Common myeloid progenitor, CD34-positive (primary cell): ENCODE data around the gene GTF3C4.
"Not testable (repeated sequence)": the region's sequence is repeated elsewhere in the genome, so short reads cannot be mapped to it uniquely, and the experiment has no call there.

Experiments used
- CTCF ChIA-PET: fragments of 350-600 bp; sonication (Branson Sonifier 250); formaldehyde crosslinking; loops from one replicate; lab custom pipeline; 2021; ENCODE audit warnings: antibody characterized with exemption; lab: Charles Lee
- POLR2A ChIA-PET: fragments of 350-600 bp; sonication (Branson Sonifier 250); formaldehyde crosslinking; loops from one replicate; lab custom pipeline; 2021; ENCODE audit warnings: antibody characterized with exemption; lab: Charles Lee
- DNase-seq, 3 donors: peaks; one replicate each; pipeline versions ENCODE4 v3.0.0 to v3.0.0-alpha.2; 2013
- H3K27ac ChIP-seq, 2 experiments: 1 replicate in 1 of 2; 2 replicates in 1 of 2; pipeline ENCODE4 v1.7.0; 2013; ENCODE audit warnings: inconsistent platforms in 2 of 2, low read length in 2 of 2, mild to moderate bottlenecking in 2 of 2, low read depth in 1 of 2, moderate library complexity in 1 of 2; ENCODE audit not compliant: severe bottlenecking in 2 of 2, insufficient read depth in 1 of 2, poor library complexity in 1 of 2
- H3K27me3 ChIP-seq, 5 experiments: replicated peaks in 2 of 5; 1 replicate in 3 of 5; 2 replicates in 2 of 5; pipeline versions ENCODE4 v1.6.1 to v1.7.0; 2013; ENCODE audit warnings: low read length in 4 of 5, mild to moderate bottlenecking in 2 of 5, moderate library complexity in 2 of 5, inconsistent platforms in 1 of 5; ENCODE audit not compliant: insufficient read depth in 5 of 5, control insufficient read depth in 4 of 5
- H3K36me3 ChIP-seq, 4 experiments: 1 replicate in 2 of 4; 2 replicates in 2 of 4; pipeline versions ENCODE4 v1.6.1 to v1.7.0; 2013; ENCODE audit warnings: low read length in 3 of 4, control low read depth in 1 of 4, mild to moderate bottlenecking in 1 of 4; ENCODE audit not compliant: control insufficient read depth in 4 of 4, insufficient read depth in 4 of 4
- H3K4me1 ChIP-seq, 4 experiments: 1 replicate in 3 of 4; 2 replicates in 1 of 4; pipeline versions ENCODE4 v1.6.1 to v1.7.1; 2013; ENCODE audit warnings: low read length in 3 of 4, mild to moderate bottlenecking in 3 of 4, control low read depth in 1 of 4, inconsistent platforms in 1 of 4, moderate library complexity in 1 of 4; ENCODE audit not compliant: control insufficient read depth in 4 of 4, insufficient read depth in 4 of 4; ENCODE audit errors: control extremely low read depth in 1 of 4
- H3K4me3 ChIP-seq, 7 experiments: 1 replicate in 4 of 7; 2 replicates in 3 of 7; pipeline versions ENCODE4 v1.5.1 to v1.7.0; 2013; ENCODE audit warnings: mild to moderate bottlenecking in 7 of 7, low read length in 6 of 7, moderate library complexity in 6 of 7, inconsistent platforms in 2 of 7, low read depth in 2 of 7, control low read depth in 1 of 7; ENCODE audit not compliant: insufficient read depth in 4 of 7, control insufficient read depth in 1 of 7; ENCODE audit errors: extremely low read depth in 1 of 7
- H3K9me3 ChIP-seq, 5 experiments: 1 replicate in 4 of 5; 2 replicates in 1 of 5; pipeline versions ENCODE4 v1.6.1 to v1.7.1; 2013; ENCODE audit warnings: low read length in 4 of 5, mild to moderate bottlenecking in 2 of 5, inconsistent platforms in 1 of 5, low read depth in 1 of 5, moderate library complexity in 1 of 5; ENCODE audit not compliant: control insufficient read depth in 4 of 5, insufficient read depth in 2 of 5; ENCODE audit errors: control extremely low read depth in 1 of 5
- WGBS: methylation state at CpG from one replicate; pipeline ENCODE4 v1.1.5; 2013; ENCODE audit not compliant: insufficient coverage; 5-methylcytosine and 5-hydroxymethylcytosine counted together

Gene GTF3C4

GRCh38 chr9:132708769-132709430 is 38.6 kb downstream of the GTF3C4 start:
- ChIA-PET POLR2A (interaction anchor here (0.6 kb wide), 1 partner anchor 71 kb away, joined by 3 read pairs; no protein-coding TSS in a partner anchor), CTCF (interaction anchor here (0.9 kb wide), 1 partner anchor 10 kb away, joined by 3 read pairs; no protein-coding TSS in a partner anchor)
- Histone ChIP-seq H3K27ac (no peak overlapping the region), H3K27me3 (peaks cover 0 to 2% (median 0%) of the 10 kb centered on the region in 5 experiments), H3K9me3 (no peaks in the 10 kb centered on the region), H3K4me1 (no peaks in the 10 kb centered on the region), H3K36me3 (no peaks in the 10 kb centered on the region), H3K4me3 (no peak overlapping the region)
- DNase-seq: no peak
- WGBS: 94% methylated on average over 23 of the region's 23 CpGs

DNA sequence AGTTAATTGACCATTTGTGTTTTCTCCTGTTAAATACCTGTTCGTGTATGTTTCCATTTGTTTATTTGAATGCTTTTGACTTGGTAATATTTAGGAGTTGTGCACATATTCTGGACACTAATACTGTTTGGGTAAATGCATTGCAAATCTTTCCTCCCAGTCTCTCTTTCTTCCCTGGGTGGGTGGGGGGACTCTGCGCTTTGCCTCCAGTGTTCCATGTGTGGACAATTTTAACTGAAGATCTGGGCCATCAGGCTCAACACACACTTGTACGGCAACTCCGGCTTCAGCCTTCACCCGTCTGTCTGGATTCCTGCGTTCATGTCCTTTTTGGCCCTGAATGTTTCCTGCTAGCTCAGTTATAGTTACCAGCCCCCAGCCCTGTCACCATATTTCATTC is 40.1 kb downstream of the GTF3C4 start:
- Histone ChIP-seq H3K9me3 (no peaks in the 10 kb centered on the region), H3K36me3 (no peaks in the 10 kb centered on the region), H3K4me1 (no peaks in the 10 kb centered on the region), H3K4me3 (no peak overlapping the region), H3K27me3 (peaks cover 0 to 2% (median 0%) of the 10 kb centered on the region in 5 experiments), H3K27ac (no peak overlapping the region)
- POLR2A ChIA-PET: no interaction called here
- WGBS: 96% methylated on average over 4 of the region's 6 CpGs
- no peak for DNase-seq
- CTCF ChIA-PET: no interaction called here

DNA sequence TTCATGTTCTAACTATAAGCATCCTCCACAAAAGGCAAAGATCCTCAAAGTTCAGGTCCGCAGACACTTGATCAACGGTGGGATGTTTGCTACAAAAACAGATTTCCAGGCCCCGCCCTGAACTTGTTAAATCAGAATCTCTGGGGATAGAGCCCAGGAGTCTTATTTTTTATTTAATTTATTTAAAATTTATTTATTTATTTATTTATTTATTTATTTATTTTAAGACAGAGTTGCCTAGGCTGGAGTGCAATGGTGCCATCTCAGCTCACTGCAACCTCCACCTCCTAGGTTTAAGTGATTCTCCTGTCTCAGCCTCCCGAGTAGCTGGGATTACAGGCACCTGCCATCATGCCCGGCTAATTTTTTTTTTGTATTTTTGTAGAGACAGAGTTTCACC is 40.9 kb downstream of the GTF3C4 start:
- POLR2A ChIA-PET, H3K4me1 ChIP-seq, H3K4me3 ChIP-seq, CTCF ChIA-PET, H3K27ac ChIP-seq, H3K36me3 ChIP-seq, DNase-seq, H3K27me3 ChIP-seq, H3K9me3 ChIP-seq: not testable (repeated sequence)
- WGBS: 100% methylated on average over 2 of the region's 5 CpGs

GRCh38 chr9:132711846-132712245 is 41.6 kb downstream of the GTF3C4 start:
- 94% methylated on average over 3 of the region's 3 CpGs for WGBS
- H3K9me3 ChIP-seq: no peaks in the 10 kb centered on the region
- no peak for DNase-seq
- no peak overlapping the region for H3K27ac ChIP-seq
- no peaks in the 10 kb centered on the region for H3K36me3 ChIP-seq
- H3K4me3 ChIP-seq: no peak overlapping the region
- CTCF ChIA-PET: interaction anchor here (0.7 kb wide), 1 partner anchor 148 kb away, joined by 4 read pairs; no protein-coding TSS in a partner anchor
- POLR2A ChIA-PET: no interaction called here
- H3K4me1 ChIP-seq: no peaks in the 10 kb centered on the region
- H3K27me3 ChIP-seq: peaks cover 0 to 7% (median 0%) of the 10 kb centered on the region in 5 experiments

- H3K4me1 ChIP-seq: peaks cover 0 to 5% (median 3%) of the 10 kb centered on the region in 4 experiments
- no peak overlapping the region for H3K27ac ChIP-seq
- ChIA-PET CTCF (interaction anchor here (0.7 kb wide), 1 partner anchor 149 kb away, joined by 4 read pairs; no protein-coding TSS in a partner anchor), POLR2A (no interaction called here)
- no peak overlapping the region for H3K4me3 ChIP-seq
- no peaks in the 10 kb centered on the region for H3K9me3 ChIP-seq
- H3K36me3 ChIP-seq: no peaks in the 10 kb centered on the region
- WGBS: 100% methylated on average over 2 of the region's 5 CpGs
- DNase-seq: no peak
- peaks cover 0 to 15% (median 0%) of the 10 kb centered on the region in 5 experiments for H3K27me3 ChIP-seq
Observed at GRCh38 chr9:132712753-132713152, 42.5 kb downstream of the GTF3C4 start.

DNA sequence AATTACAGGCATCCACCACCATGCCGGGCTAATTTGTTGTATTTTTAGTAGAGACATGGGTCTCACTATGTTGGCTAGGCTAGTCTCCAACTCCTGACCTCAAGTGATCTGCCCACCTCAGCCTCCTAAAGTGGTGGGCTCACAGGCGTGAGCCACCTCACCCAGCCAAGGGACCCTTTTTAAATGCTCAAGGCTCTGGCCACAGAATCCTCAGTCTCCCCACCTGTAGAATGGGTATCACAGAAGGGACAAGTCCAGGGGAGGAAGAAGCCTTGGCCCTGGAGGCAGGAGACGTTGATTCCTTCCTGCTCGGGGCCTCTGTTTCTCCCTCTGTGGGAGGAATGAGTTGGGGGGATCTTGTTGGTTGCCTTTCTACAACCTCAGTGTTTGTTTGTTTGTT is 45.7 kb downstream of the GTF3C4 start:
- ChIA-PET CTCF (no interaction called here), POLR2A (no interaction called here)
- Histone ChIP-seq H3K4me1 (peaks cover 2 to 17% (median 9%) of the 10 kb centered on the region in 4 experiments), H3K36me3 (no peaks in the 10 kb centered on the region), H3K4me3 (no peak overlapping the region), H3K9me3 (no peaks in the 10 kb centered on the region), H3K27ac (no peak overlapping the region), H3K27me3 (peaks cover 0 to 14% (median 0%) of the 10 kb centered on the region in 5 experiments)
- no peak for DNase-seq
- 88% methylated on average over 1 of the region's 4 CpGs for WGBS

GRCh38 chr9:132717326-132717945 is 47.2 kb downstream of the GTF3C4 start:
- Histone ChIP-seq H3K4me1 (peaks cover 2 to 17% (median 9%) of the 10 kb centered on the region in 4 experiments), H3K4me3 (no peak overlapping the region), H3K27ac (no peak overlapping the region), H3K27me3 (peaks cover 0 to 14% (median 0%) of the 10 kb centered on the region in 5 experiments), H3K36me3 (no peaks in the 10 kb centered on the region), H3K9me3 (no peaks in the 10 kb centered on the region)
- POLR2A ChIA-PET: interaction anchor here (1.2 kb wide), 1 partner anchor 82 kb away, joined by 3 read pairs; no protein-coding TSS in a partner anchor
- DNase-seq: no peak
- 82% methylated on average over 11 of the region's 13 CpGs for WGBS
- CTCF ChIA-PET: interaction anchor here (1.2 kb wide), 1 partner anchor 25 kb away, joined by 3 read pairs; no protein-coding TSS in a partner anchor
